ENCODE data around the gene RAB11B. TPM values are rescaled to one million over a fixed set of nuclear protein-coding genes. Genes with fewer than 3 reads are reported as not detected.

The RAB11B gene
- total and polyA plus RNA-seq, 9 donors, result 20.8 to 142 (median 102) TPM

DNA sequence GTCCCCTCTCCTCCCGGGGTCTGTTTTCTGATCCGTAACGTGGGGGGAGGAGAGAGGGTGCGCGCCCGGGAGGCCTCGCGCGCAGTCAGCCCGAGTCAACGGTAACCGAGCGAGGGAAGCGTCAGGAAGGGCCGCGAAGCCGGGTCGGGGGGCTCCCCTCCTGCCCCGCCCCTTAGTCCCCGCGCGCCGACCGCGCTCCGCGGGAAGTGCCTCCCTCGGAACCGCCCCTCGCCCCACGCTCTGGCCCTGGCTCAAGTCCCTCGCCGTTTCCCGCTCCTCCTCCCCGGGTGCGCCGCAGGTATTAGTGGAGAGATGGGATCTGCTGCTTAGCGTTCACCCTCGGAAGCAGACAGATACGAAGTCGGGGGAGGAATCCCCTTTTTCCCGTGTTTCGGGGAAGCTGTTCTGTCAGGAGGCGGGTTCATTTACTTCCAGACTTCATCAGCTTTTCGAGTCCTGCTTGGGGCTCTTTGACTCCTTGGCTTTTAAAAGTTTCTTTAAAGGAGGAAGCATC, 55.4 kb downstream of the RAB11B start:
- peak; percentile 31 to 76 (median 68) for DNase-seq
- Histone ChIP-seq H3K4me1 (ENCODE audit: insufficient read depth) (peaks cover 11% of the 10 kb centered on the region), H3K36me3 (no peaks in the 10 kb centered on the region), H3K27ac (peak overlapping the region; percentile 83 to 87), H3K9me3 (no peaks in the 10 kb centered on the region), H3K4me3 (peak overlapping the region; percentile 95), H3K27me3 (no peaks in the 10 kb centered on the region)
- intact Hi-C loops (cut with DNase I), result loop anchor here in 1 of 4 donors (2.0 kb wide), 1 partner anchor 33 kb away; the partner anchor contains the start of gene MARCHF2
- 1 to 2% (median 1%) methylated on average over 34 to 45 of the region's 45 CpGs for WGBS, 3 donors
- TF ChIP-seq POLR2A (IDR thresholded peaks at IDR 0.05) (no peak), EP300 (IDR thresholded peaks at IDR 0.05) (no peak)
- TF ChIP-seq, protein P1, sequence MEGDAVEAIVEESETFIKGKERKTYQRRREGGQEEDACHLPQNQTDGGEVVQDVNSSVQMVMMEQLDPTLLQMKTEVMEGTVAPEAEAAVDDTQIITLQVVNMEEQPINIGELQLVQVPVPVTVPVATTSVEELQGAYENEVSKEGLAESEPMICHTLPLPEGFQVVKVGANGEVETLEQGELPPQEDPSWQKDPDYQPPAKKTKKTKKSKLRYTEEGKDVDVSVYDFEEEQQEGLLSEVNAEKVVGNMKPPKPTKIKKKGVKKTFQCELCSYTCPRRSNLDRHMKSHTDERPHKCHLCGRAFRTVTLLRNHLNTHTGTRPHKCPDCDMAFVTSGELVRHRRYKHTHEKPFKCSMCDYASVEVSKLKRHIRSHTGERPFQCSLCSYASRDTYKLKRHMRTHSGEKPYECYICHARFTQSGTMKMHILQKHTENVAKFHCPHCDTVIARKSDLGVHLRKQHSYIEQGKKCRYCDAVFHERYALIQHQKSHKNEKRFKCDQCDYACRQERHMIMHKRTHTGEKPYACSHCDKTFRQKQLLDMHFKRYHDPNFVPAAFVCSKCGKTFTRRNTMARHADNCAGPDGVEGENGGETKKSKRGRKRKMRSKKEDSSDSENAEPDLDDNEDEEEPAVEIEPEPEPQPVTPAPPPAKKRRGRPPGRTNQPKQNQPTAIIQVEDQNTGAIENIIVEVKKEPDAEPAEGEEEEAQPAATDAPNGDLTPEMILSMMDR (IDR thresholded peaks at IDR 0.05), result no peak

DNA sequence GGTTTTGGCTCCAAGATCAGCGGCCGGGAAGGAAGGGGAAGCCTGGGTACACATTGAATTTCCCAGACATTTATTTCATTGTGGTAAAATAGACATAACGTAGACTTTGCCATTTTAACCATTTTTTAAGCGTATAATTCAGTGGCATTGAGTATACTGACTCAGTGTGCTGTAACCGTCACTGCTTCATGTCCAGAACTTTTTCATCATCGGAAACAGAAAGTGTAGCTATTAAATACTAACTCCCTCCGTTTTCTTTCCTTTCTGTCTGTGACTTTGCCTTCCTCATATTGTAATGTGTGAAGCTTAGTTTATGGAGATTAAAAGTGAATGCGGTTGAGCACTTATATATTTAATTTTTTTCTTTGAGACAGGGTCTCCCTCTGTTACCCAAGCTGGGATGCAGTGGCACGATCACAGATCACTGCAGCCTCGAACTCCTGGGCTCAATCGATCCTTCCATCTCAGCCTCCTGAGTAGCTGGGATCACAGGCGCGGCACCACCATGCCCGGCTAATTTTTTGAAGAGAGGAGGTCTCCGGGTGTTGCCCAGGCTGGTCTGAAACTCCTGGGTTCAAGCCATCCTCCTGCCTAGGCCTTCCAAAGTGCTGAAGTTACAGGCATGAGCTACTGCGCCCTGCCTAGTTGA, 56.0 kb downstream of the RAB11B start:
- TF ChIP-seq, protein P1 (IDR thresholded peaks at IDR 0.05), result no peak
- TF ChIP-seq EP300 (IDR thresholded peaks at IDR 0.05) (no peak), POLR2A (IDR thresholded peaks at IDR 0.05) (no peak)
- H3K36me3 ChIP-seq, result no peaks in the 10 kb centered on the region
- H3K4me3 ChIP-seq, result peak overlapping the region; percentile 95
- H3K27ac ChIP-seq, result no peak overlapping the region
- intact Hi-C loops (cut with DNase I), result no loop called here
- WGBS, 3 donors, result 16 to 23% (median 20%) methylated on average over 16 of the region's 16 CpGs
- DNase-seq, result no peak
- H3K27me3 ChIP-seq, result no peaks in the 10 kb centered on the region
- H3K9me3 ChIP-seq, result no peaks in the 10 kb centered on the region
- H3K4me1 ChIP-seq (ENCODE audit: insufficient read depth), result peaks cover 12% of the 10 kb centered on the region

DNA sequence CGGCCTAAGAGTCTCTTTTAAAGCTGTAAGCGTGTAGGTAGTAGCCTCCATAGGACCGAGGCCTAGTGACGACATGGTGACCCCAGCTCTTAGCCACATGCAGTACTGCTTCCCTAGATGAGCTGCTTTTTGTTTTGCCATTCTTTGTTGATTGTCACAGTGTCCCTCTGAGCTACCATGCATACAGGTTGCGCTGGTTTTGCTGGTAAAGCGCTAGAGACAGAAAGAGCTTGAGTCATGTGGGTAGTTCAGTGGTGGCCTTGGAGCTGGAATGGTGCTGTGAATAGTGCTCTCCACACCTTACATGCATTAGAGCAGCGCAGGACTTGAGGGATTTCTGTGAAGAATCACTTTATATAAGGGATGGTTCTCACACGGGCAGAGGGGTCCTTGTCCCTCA, 59.7 kb downstream of the RAB11B start:
- Histone ChIP-seq H3K4me1 (ENCODE audit: insufficient read depth) (peaks cover 21% of the 10 kb centered on the region), H3K27me3 (no peaks in the 10 kb centered on the region), H3K4me3 (no peak overlapping the region), H3K9me3 (no peaks in the 10 kb centered on the region), H3K36me3 (no peaks in the 10 kb centered on the region), H3K27ac (no peak overlapping the region)
- intact Hi-C loops (cut with DNase I), result no loop called here
- WGBS, 3 donors, result 64 to 82% (median 76%) methylated on average over 7 to 8 of the region's 8 CpGs
- no peak for DNase-seq
- TF ChIP-seq, protein P1 (IDR thresholded peaks at IDR 0.05), result no peak
- TF ChIP-seq POLR2A (IDR thresholded peaks at IDR 0.05) (no peak), EP300 (IDR thresholded peaks at IDR 0.05) (no peak)

DNA sequence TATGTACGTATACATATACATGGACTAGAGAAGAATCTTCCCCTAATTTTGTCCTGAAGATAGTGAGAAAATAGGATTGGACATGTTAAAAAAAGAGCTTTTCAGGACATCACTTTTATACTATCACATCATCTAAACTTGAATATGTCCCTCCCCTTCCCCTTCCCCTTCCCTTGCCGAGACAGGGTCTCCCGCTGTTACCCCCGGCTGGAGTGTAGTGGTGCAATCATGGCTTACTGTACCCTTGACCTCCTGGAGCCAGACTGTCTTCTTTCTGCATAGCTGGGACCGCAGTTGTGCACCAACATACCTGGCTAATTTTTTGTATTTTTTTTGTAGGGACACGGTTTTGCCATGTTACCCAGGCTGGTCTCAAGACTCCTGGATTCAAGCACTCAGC, 61.2 kb downstream of the RAB11B start:
- Histone ChIP-seq H3K27ac (no peak overlapping the region), H3K4me3 (no peak overlapping the region), H3K36me3 (no peaks in the 10 kb centered on the region), H3K9me3 (no peaks in the 10 kb centered on the region), H3K27me3 (no peaks in the 10 kb centered on the region), H3K4me1 (ENCODE audit: insufficient read depth) (peaks cover 21% of the 10 kb centered on the region)
- intact Hi-C loops (cut with DNase I), result no loop called here
- 58 to 71% (median 62%) methylated on average over 6 of the region's 6 CpGs for WGBS, 3 donors
- DNase-seq, result no peak
- TF ChIP-seq EP300 (IDR thresholded peaks at IDR 0.05) (no peak), POLR2A (IDR thresholded peaks at IDR 0.05) (no peak)
- TF ChIP-seq, protein P1 (IDR thresholded peaks at IDR 0.05), result no peak

All from ovary (tissue), 9 donors.